IMR-90 (cell line): ENCODE measurements around the gene XCL1. TPM values are rescaled to one million over a fixed set of nuclear protein-coding genes. Genes with fewer than 3 reads are reported as not detected.
A peak's percentile ranks its signal among the peaks of the same experiment; 100 is the strongest.

Experiments
- ATAC-seq: fragments of 200-7000 bp; cut with Tn5 transposase; 2 replicates; pipeline ENCODE4 v1.9.1; 2020; ENCODE audit warnings: low read depth, mild to moderate bottlenecking, moderate library complexity
- BruUV-seq: library from RNA; stranded (reverse); fragments of 400-500 nt; replicated peaks from 2 replicates; lab custom pipeline; 2021; lab: Mats Ljungman, UMichigan
- CTCF ChIA-PET: fragments of 300-600 bp; formaldehyde crosslinking; extraction: SDS; loops from one replicate; lab custom pipeline; 2021; ENCODE audit warnings: antibody characterized with exemption; lab: Yijun Ruan, JAX
- POLR2A ChIA-PET: fragments of 300-600 bp; sonication (Branson Sonifier 250); formaldehyde crosslinking; loops from one replicate; lab custom pipeline; 2022; ENCODE audit warnings: antibody characterized with exemption; ENCODE audit not compliant: unreplicated experiment; lab: Charles Lee
- DNase-seq: peaks from one replicate; pipeline ENCODE4 v3.0.0; 2013
- H2AFZ ChIP-seq: replicated peaks from 2 replicates; pipeline ENCODE3; 2013; ENCODE audit warnings: low read length, mild to moderate bottlenecking; ENCODE audit not compliant: poor library complexity
- H2AK5ac ChIP-seq: 2 replicates; pipeline ENCODE4 v1.6.1; 2013; ENCODE audit warnings: low read depth, low read length, inconsistent platforms
- H2AK9ac ChIP-seq: replicated peaks from 2 replicates; pipeline ENCODE3; 2013; ENCODE audit warnings: mild to moderate bottlenecking, low read depth, low read length, moderate library complexity; ENCODE audit not compliant: poor library complexity
- H2BK120ac ChIP-seq: 2 replicates; pipeline ENCODE4 v1.6.1; 2013; ENCODE audit warnings: low read depth, low read length, inconsistent platforms
- H2BK15ac ChIP-seq: 3 replicates; pipeline ENCODE4 v1.6.1; 2013; ENCODE audit warnings: low read depth, low read length, inconsistent platforms
- H2BK20ac ChIP-seq: 2 replicates; pipeline ENCODE4 v1.6.1; 2013; ENCODE audit warnings: low read depth, mild to moderate bottlenecking, inconsistent platforms, low read length, moderate library complexity
- H2BK5ac ChIP-seq: 2 replicates; pipeline ENCODE4 v1.6.1; 2013; ENCODE audit warnings: mild to moderate bottlenecking, low read depth, low read length, inconsistent platforms; ENCODE audit not compliant: poor library complexity, severe bottlenecking
- H3K14ac ChIP-seq: replicated peaks from 2 replicates; pipeline ENCODE4 v1.6.1; 2013; ENCODE audit warnings: low read depth, low read length, inconsistent platforms
- H3K18ac ChIP-seq: 2 replicates; pipeline ENCODE4 v1.6.1; 2013; ENCODE audit warnings: low read depth, low read length, control low read depth
- H3K23ac ChIP-seq: 2 replicates; pipeline ENCODE4 v1.6.1; 2013; ENCODE audit warnings: low read depth, low read length, inconsistent platforms
- H3K27ac ChIP-seq: 2 replicates; pipeline ENCODE4 v1.5.1; 2013; ENCODE audit warnings: mild to moderate bottlenecking, control low read depth, low read length; ENCODE audit not compliant: insufficient read depth
- H3K27me3 ChIP-seq: 2 replicates; pipeline ENCODE4 v1.6.1; 2013; ENCODE audit warnings: low read length; ENCODE audit not compliant: control insufficient read depth, insufficient read depth
- H3K36me3 ChIP-seq: 2 replicates; pipeline ENCODE4 v1.6.1; 2013; ENCODE audit warnings: low read length, mixed read lengths; ENCODE audit not compliant: control insufficient read depth, insufficient read depth
- H3K4ac ChIP-seq: 2 replicates; pipeline ENCODE4 v1.6.1; 2013; ENCODE audit warnings: low read depth, low read length, inconsistent platforms
- H3K4me1 ChIP-seq: 2 replicates; pipeline ENCODE4 v1.6.1; 2013; ENCODE audit warnings: low read length, mixed read lengths; ENCODE audit not compliant: control insufficient read depth, insufficient read depth
- H3K4me2 ChIP-seq: 2 replicates; pipeline ENCODE4 v1.6.1; 2013; ENCODE audit warnings: low read depth, mild to moderate bottlenecking, control low read depth, low read length, moderate library complexity
- H3K4me3 ChIP-seq: 2 replicates; pipeline ENCODE4 v1.5.1; 2013; ENCODE audit warnings: low read depth, mild to moderate bottlenecking, control low read depth, low read length, moderate library complexity; ENCODE audit not compliant: insufficient read depth
- H3K56ac ChIP-seq: 2 replicates; pipeline ENCODE4 v1.6.1; 2013; ENCODE audit warnings: low read length, inconsistent platforms; ENCODE audit not compliant: insufficient read depth; ENCODE audit errors: extremely low read depth
- H3K79me1 ChIP-seq, 2 experiments: 2 replicates each; pipeline ENCODE4 v1.6.1; 2013; ENCODE audit warnings: low read length in 2 of 2, inconsistent platforms in 1 of 2, low read depth in 1 of 2
- H3K9ac ChIP-seq: 2 replicates; pipeline ENCODE4 v1.6.1; 2013; ENCODE audit warnings: low read depth, low read length, control low read depth
- H3K9me1 ChIP-seq: 2 replicates; pipeline ENCODE4 v1.6.1; 2013; ENCODE audit warnings: low read length, inconsistent platforms; ENCODE audit not compliant: insufficient read depth
- H3K9me3 ChIP-seq: 2 replicates; pipeline ENCODE4 v1.6.1; 2013; ENCODE audit warnings: low read length; ENCODE audit not compliant: control insufficient read depth, insufficient read depth
- H4K20me1 ChIP-seq: 2 replicates; pipeline ENCODE4 v1.6.1; 2013; ENCODE audit warnings: low read length, inconsistent platforms; ENCODE audit not compliant: insufficient read depth
- H4K5ac ChIP-seq: 2 replicates; pipeline ENCODE4 v1.6.1; 2013; ENCODE audit warnings: mild to moderate bottlenecking, low read depth, low read length, control low read depth
- H4K8ac ChIP-seq, 2 experiments: 2 replicates each; pipeline ENCODE4 v1.6.1; 2013; ENCODE audit warnings: low read depth in 2 of 2, low read length in 2 of 2, control low read depth in 1 of 2, inconsistent platforms in 1 of 2
- H4K91ac ChIP-seq: 2 replicates; pipeline ENCODE4 v1.6.1; 2013; ENCODE audit warnings: low read depth, low read length, inconsistent platforms; ENCODE audit not compliant: insufficient read depth
- CEBPB ChIP-seq: IDR thresholded peaks from 2 replicates; pipeline ENCODE4 v1.6.1; 2012; ENCODE audit warnings: low read depth, low read length, improper control_type of control experiment
- CHD1 ChIP-seq: IDR thresholded peaks from 2 replicates; pipeline ENCODE4 v1.6.1; 2012; ENCODE audit warnings: low read depth, low read length, improper control_type of control experiment
- CTCF ChIP-seq: conservative IDR thresholded peaks from 2 replicates; pipeline ENCODE4 v1.5.1; 2012; ENCODE audit warnings: mild to moderate bottlenecking, low read depth, low read length, improper control_type of control experiment
- FOS ChIP-seq: fragments of 150-350 bp; IDR thresholded peaks from 2 replicates; pipeline ENCODE4 v1.6.1; 2016; ENCODE audit warnings: low read depth, low read length
- MAFK ChIP-seq: IDR thresholded peaks from 2 replicates; pipeline ENCODE4 v1.6.1; 2012; ENCODE audit warnings: low read depth, low read length, improper control_type of control experiment
- MAZ ChIP-seq: IDR thresholded peaks from 2 replicates; pipeline ENCODE4 v1.6.1; 2012; ENCODE audit warnings: low read depth, mild to moderate bottlenecking, low read length, improper control_type of control experiment, moderate library complexity, borderline replicate concordance
- POLR2A ChIP-seq: IDR thresholded peaks from 2 replicates; pipeline ENCODE4 v1.6.1; 2012; ENCODE audit warnings: mild to moderate bottlenecking, low read depth, low read length
- RAD21 ChIP-seq: IDR thresholded peaks from 2 replicates; pipeline ENCODE4 v1.6.1; 2012; ENCODE audit warnings: low read length, improper control_type of control experiment
- RCOR1 ChIP-seq: IDR thresholded peaks from 2 replicates; pipeline ENCODE4 v1.6.1; 2012; ENCODE audit warnings: mild to moderate bottlenecking, low read length, improper control_type of control experiment; ENCODE audit not compliant: insufficient replicate concordance
- RFX5 ChIP-seq: IDR thresholded peaks from 2 replicates; pipeline ENCODE4 v1.8.0; 2012; ENCODE audit warnings: low read depth, mild to moderate bottlenecking, low read length, moderate library complexity
- SMC3 ChIP-seq: fragments of 150-350 bp; IDR thresholded peaks from 2 replicates; pipeline ENCODE4 v1.6.1; 2016; ENCODE audit warnings: low read depth, mild to moderate bottlenecking, antibody characterized with exemption, low read length, moderate library complexity
- WGBS, 2 experiments: methylation state at CpG; one replicate each; pipeline versions ENCODE4 v1.1.5 to v1.1.7; 2013; ENCODE audit warnings: missing lambda C conversion rate in 2 of 2; ENCODE audit not compliant: insufficient read length in 1 of 2; ENCODE audit errors: extremely low coverage in 2 of 2; 5-methylcytosine and 5-hydroxymethylcytosine counted together
- dilution Hi-C: fragments of 300-500 bp; cut with HindIII; formaldehyde crosslinking; loops from one replicate; pipeline ENCODE4 v1.14.3; 2018; ENCODE audit warnings: low sequenced_read_pairs; ENCODE audit not compliant: unreplicated experiment
- in situ Hi-C: fragments of 300-500 bp; cut with MboI; formaldehyde crosslinking; loops from 3 replicates; pipeline ENCODE4 v1.14.3; 2019; ENCODE audit warnings: low sequenced_read_pairs, inconsistent platforms, mixed read lengths
- intact Hi-C: fragments of 100-400 bp; cut with micrococcal nuclease; formaldehyde crosslinking; loops from 2 replicates; pipeline ENCODE4 v1.10.0; 2022
- polyA plus RNA-seq, 3 experiments: library from polyadenylated mRNA; depleted of rRNA; stranded (reverse); fragments of >200 nt; gene quantifications; 2 replicates each; pipeline ENCODE4 v1.2.3, GENCODE V29; 2012; ENCODE audit warnings: low replicate concordance in 1 of 3
- total RNA-seq: library from RNA; depleted of rRNA; stranded (reverse); fragments of >200 nt; gene quantifications from 2 replicates; pipeline ENCODE4 v1.2.3, GENCODE V29; 2012
- TF ChIP-seq, protein P1 (sequence below): fragments of 150-350 bp; IDR thresholded peaks from 2 replicates; pipeline ENCODE4 v1.6.1; 2016; ENCODE audit warnings: low read depth, mild to moderate bottlenecking, low read length, moderate library complexity, borderline replicate concordance
- TF ChIP-seq, protein P2 (sequence below): fragments of 150-350 bp; IDR thresholded peaks from 2 replicates; pipeline ENCODE4 v1.6.1; 2017; ENCODE audit warnings: mild to moderate bottlenecking, antibody characterized with exemption, low read length, low read depth

XCL1 gene
- total and polyA plus RNA-seq, 2 of the 4 experiments (the other 2 are of a cell fraction) = not detected

GRCh38 chr1:168585191-168585590 lies 8.8 kb downstream of the XCL1 start:
- Histone ChIP-seq H3K27me3 (no peaks in the 10 kb centered on the region), H3K9me1 (no peaks in the 10 kb centered on the region), H2AK5ac (no peak overlapping the region), H2BK15ac (no peak overlapping the region), H3K27ac (no peak overlapping the region), H3K9ac (no peak overlapping the region), H2AFZ (no peak overlapping the region), H3K9me3 (no peaks in the 10 kb centered on the region), H2BK5ac (no peak overlapping the region), H3K79me1 (no peaks in the 10 kb centered on the region), H3K4me1 (no peaks in the 10 kb centered on the region), H4K91ac (no peak overlapping the region), H3K4ac (no peak overlapping the region), H3K56ac (no peak overlapping the region), H3K4me2 (no peak overlapping the region), H2AK9ac (no peak overlapping the region), H2BK20ac (no peak overlapping the region), H4K20me1 (no peaks in the 10 kb centered on the region), H3K18ac (no peak overlapping the region), H2BK120ac (no peak overlapping the region), H3K23ac (no peak overlapping the region), H4K5ac (no peak overlapping the region), H3K36me3 (no peaks in the 10 kb centered on the region), H3K4me3 (no peak overlapping the region), H3K14ac (no peak overlapping the region), H4K8ac (no peak overlapping the region)
- dilution Hi-C loops = no loop called here
- TF ChIP-seq POLR2A (no peak), CTCF (no peak), FOS (no peak), CHD1 (no peak), MAFK (no peak), SMC3 (no peak), MAZ (no peak), RAD21 (no peak), RCOR1 (no peak), RFX5 (no peak), CEBPB (no peak)
- TF ChIP-seq, protein P1, sequence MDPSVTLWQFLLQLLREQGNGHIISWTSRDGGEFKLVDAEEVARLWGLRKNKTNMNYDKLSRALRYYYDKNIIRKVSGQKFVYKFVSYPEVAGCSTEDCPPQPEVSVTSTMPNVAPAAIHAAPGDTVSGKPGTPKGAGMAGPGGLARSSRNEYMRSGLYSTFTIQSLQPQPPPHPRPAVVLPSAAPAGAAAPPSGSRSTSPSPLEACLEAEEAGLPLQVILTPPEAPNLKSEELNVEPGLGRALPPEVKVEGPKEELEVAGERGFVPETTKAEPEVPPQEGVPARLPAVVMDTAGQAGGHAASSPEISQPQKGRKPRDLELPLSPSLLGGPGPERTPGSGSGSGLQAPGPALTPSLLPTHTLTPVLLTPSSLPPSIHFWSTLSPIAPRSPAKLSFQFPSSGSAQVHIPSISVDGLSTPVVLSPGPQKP = no peak
- TF ChIP-seq, protein P2, sequence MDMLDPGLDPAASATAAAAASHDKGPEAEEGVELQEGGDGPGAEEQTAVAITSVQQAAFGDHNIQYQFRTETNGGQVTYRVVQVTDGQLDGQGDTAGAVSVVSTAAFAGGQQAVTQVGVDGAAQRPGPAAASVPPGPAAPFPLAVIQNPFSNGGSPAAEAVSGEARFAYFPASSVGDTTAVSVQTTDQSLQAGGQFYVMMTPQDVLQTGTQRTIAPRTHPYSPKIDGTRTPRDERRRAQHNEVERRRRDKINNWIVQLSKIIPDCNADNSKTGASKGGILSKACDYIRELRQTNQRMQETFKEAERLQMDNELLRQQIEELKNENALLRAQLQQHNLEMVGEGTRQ = no peak
- ChIA-PET CTCF (interaction anchor here (0.6 to 0.7 kb wide), 2 partner anchors 57 to 242 kb away, joined by 4 read pairs; no protein-coding TSS in a partner anchor), POLR2A (no interaction called here)
- intact Hi-C loops = no loop called here
- BruUV-seq = no TSS peak
- ATAC-seq (no peak), DNase-seq (peak; percentile 9)
- 0% methylated on average over 1 of the region's 3 CpGs; no CpG with 5 or more reads in 1 of the 2 experiments for WGBS, 2 experiments
- in situ Hi-C loops = no loop called here
